Activated CD4-positive, alpha-beta T cell treated with anti-CD3 and anti-CD28 coated beads for 48 hours (primary cell): ENCODE results near the gene ZNF428.
"Not testable (repeated sequence)": the region's sequence is repeated elsewhere in the genome, so short reads cannot be mapped to it uniquely, and the experiment has no call there.

Experiments used
- DNase-seq: peaks from one replicate; pipeline ENCODE4 v3.0.0-alpha.2; 2020

Gene ZNF428

DNA sequence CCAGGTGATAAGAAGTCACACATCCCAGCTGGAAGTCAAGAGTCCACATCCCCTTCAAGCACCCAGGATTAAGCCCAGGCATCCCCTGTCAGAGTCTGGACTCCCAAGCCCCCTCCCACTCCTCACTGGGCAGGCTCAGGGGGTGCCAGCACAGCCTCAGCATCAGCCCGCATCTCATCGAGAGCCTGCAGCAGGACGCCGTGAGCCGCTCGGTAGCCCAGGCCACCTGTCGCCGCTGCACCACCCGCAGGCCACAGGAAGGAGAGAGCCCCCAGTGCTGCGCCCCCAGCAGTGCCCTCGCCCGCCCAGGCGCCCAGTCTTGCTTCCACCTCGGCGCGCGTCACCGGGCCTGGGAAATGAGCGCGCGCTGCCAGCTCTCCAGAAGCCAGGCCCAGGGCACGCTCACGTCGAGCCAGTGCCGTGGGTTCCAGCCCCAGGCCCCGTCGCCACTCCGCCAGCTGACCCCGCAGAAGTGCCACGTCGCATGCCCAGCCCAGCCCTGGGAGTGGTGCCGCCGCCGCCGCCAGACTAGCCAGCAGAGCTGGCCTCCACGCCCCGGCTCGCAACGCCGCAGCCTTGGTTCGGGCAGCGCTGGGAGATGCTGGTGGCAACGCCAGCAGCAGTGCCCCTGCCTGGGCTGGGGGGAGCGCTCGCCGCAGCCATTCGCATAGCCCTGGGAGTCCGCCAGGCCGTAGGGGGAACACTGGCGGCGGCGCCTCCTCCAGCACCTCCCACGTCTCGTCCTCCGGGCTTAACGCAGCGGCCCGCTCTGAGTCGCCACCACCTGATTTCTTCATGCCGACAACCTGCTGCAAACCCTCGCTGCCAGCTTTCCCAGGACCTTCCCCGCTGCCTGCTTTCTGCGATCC is 27.3 kb downstream of the ZNF428 start:
- no peak for DNase-seq

GRCh38 chr19:43589678-43590077 is 29.8 kb downstream of the ZNF428 start:
- DNase-seq = no peak

DNA sequence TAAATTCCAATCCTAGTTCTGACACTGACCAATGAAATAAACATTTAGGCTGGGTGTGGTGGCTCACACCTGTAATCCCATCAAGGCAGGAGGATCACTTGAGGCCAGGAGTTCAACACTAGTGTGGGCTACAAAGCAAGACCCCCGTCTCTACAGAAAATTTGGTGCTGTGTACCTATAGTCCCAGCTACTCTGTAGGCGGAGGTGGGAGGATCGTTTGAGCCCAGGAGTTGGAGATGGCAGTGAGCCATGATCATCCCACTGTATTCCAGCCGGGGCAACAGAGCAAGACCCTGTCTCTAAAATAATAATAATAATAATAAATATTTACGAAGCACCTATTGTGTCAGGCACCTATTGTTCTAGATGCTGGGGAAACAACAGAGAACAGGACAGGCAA is 30.2 kb downstream of the ZNF428 start:
- DNase-seq = no peak

DNA sequence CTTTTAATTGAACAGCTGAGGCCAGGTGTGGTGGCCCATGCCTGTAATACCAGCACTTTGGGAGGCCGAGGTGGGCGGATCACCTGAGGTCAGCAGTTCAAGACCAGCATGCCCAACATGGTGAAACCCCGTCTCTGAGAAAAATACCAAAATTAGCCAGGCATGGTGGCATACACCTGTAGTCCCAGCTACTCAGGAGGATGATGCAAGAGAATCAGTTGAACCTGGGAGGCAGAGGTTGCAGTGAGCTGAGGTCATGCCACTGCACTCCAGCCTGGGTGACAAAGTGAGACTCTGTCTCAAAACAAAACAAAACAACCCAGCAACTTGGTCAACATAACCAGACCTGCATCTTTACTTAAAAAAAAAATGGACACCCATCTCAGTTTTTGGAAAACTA is 32.4 kb downstream of the ZNF428 start:
- not testable (repeated sequence) for DNase-seq

GRCh38 chr19:43586346-43586745 is 33.1 kb downstream of the ZNF428 start:
- DNase-seq = no peak

DNA sequence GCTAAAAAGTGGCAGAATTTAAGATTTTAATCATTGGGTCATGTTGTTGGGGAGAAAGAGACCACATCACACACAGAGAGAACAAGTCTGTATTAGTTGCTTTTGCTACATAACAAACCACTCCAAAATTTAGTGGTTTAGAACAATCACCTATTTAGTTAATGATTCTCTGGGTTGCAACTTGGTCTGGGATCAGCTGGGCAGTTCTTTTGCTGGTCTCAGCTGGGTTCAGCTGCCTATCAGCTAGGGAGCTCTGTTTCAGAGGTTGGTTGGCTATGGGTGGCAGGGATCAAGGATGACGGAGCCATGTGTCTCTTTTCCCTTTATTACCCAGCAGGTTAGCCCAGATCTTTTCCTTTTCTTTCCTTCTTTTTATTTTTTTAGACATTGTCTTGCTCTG is 34.9 kb downstream of the ZNF428 start:
- DNase-seq = no peak

- no peak for DNase-seq
Observed at GRCh38 chr19:43582495-43582894, 36.9 kb downstream of the ZNF428 start.

GRCh38 chr19:43581467-43581866 is 38.0 kb downstream of the ZNF428 start:
- no peak for DNase-seq

DNA sequence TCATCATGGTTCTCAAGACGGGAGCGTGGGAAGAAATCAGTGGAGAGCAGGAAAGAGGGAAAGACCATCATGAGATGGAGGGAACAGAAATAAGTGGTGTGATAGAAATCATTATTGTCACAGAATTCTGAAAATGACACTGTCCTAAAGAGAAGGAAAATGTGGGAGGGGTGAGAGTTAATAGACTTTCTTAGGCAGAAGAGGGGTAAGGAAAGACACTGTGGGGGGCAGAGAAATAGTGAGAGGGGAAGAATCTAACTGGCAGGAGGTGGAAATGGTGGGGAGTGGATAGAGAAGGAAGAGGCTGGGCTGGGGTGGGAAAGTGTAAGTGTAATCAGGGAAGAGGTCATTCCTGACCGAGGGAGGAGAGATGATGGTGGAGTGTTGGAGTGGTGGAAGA is 40.6 kb downstream of the ZNF428 start:
- DNase-seq = no peak

DNA sequence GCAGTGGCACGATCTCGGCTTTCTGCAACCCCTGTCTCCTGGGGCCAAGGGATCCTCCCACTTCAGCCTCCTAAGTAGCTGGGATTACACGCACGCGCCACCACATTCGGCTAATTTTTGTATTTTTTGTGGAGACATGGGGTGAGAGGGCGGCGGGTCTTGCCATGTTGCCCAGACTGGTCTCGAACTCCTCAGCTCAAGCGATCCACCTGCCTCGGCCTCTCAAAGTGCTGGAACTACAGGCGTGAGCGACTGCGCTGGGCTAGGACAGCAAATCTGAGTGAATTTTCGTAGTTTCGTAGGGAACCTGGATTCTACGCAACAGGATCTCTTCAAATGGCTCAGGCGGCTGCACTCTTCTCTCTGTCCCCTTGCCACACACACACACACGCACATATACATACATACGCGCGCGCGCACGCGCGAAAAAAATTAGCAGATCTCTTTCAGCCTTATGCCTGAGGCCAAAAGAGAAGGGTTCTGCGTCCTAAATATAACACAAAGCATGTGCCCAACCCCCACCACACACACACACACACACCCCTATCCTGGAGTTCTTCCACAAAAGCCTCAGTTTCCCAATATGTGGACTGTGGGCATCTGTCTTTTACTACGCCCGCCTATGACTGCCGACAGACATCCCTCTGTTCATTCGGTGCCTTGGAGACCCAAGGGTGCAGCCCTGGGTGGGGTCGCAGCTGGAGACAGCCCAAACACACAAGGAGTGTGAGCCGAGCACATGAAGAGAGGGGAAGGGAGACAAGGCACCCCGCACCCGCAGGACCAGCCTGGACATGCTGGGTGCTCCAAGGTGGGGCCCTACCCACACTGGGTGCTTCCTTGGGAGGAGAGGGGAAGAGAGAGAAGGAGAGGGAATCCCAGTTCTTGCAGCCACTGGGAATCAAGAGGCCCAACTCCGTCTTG is 43.2 kb downstream of the ZNF428 start:
- no peak for DNase-seq

DNA sequence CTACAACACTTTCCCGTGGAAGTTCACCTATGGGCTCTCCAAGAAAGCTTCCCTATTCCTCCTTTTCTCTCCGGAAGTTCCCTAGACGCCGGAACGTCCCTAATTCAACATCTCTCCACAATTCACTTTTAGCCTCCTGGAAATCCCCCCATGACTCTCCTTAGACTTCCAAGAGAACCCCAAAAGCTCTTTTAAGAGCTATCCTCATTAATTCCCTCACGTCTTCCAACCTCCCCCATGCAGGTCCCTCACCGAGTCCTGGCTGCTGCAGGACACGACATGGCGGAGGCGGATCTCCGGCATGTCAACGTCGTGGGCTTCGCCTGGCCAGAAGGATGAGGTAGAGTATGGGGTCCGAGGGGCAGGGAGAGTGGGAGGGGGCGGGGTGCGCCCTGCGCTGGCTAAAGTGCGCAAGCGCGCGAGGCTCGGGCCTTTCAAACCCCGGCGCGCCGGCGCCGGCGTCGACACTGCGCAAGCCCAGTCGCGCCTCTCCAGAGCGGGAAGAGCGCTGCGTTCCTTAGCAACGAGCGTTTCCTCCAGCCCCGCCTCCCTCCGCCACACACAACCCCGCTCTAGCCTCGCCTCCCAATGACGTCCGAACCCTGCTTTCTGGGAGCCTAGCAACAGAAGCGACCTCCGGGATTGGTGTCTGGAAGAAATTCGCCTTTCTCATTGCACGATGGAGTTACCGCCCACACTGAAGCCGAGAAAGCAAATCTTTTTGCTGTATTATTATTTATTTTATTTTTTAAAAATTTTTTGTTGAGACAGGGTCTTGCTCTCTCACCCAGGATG is 44.1 kb downstream of the ZNF428 start, which contains the start of the genes PINLYP and XRCC1:
Gene PINLYP, plus strand, starts transcription at position 646 of the 795 bp plus-strand sequence. CDS start 1,391 bp downstream, outside the sequence.
Gene XRCC1, minus strand, starts transcription at position 372 of the 795 bp plus-strand sequence. Its CDS starts 69 bp downstream, at position 303.
- peak; percentile 98 for DNase-seq

GRCh38 chr19:43574424-43575155 is 44.8 kb downstream of the ZNF428 start:
- DNase-seq = no peak

- no peak for DNase-seq
Observed at GRCh38 chr19:43572171-43572588, 47.2 kb downstream of the ZNF428 start.

DNA sequence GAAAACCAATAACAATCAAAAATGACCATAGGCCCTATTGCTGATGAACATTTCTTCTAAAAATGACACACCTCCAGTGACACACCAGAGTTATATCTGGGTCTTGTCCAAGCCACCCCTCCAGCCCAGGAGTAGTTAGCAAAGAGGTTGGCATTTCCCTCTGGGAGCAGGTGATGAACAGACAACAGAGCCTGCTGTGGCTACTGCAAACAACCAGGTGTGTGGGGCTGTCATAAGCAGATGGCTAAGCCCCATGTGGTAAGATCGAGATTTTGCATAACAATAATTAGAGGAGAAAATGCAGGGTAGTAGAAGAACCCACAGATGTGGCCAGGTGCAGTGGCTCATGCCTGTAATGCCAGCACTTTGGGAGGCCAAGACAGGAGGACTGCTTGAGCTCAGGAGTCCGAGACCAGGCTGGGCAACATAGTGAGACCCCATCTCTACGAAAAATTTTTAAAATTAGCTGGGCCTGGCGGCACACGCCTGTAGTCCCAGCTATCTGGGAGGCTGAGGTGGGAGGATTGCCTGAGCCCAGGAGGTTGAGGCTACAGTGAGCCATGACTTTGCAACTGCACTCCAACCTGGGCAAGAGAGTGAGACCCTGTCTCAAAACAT is 49.1 kb downstream of the ZNF428 start:
- DNase-seq = no peak

GRCh38 chr19:43569657-43570056 is 49.8 kb downstream of the ZNF428 start:
- DNase-seq = no peak

DNA sequence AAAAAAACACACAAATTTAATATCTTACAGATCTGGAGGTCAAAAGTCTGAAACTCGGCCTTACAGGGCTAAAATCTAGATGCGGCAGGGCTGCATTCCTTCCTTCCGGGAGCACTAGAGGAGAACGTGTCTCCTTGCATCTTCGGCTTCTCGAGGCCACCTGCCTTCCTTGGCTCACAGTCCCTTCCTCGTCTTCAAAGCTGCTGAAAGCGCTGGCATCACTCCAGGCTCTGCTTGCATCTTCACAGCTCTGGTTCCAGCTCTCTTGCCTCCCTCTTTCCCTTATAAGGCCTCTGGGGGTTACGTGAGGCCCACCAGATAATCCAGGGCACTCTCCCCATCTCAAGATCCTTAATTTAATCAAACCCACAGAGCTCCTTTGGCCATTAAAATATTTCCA is 54.6 kb downstream of the ZNF428 start:
- DNase-seq = no peak

GRCh38 chr19:43563816-43564457 is 55.5 kb downstream of the ZNF428 start:
- no peak for DNase-seq

- peak; percentile 76 for DNase-seq
Observed at GRCh38 chr19:43562698-43563241, 56.7 kb downstream of the ZNF428 start.

GRCh38 chr19:43562226-43562697 is 57.2 kb downstream of the ZNF428 start:
- DNase-seq = no peak
